ENCODE results near the gene LGALS14.
"Not testable (repeated sequence)": the region's sequence is repeated elsewhere in the genome, so short reads cannot be mapped to it uniquely, and the experiment has no call there.

LGALS14 gene

DNA sequence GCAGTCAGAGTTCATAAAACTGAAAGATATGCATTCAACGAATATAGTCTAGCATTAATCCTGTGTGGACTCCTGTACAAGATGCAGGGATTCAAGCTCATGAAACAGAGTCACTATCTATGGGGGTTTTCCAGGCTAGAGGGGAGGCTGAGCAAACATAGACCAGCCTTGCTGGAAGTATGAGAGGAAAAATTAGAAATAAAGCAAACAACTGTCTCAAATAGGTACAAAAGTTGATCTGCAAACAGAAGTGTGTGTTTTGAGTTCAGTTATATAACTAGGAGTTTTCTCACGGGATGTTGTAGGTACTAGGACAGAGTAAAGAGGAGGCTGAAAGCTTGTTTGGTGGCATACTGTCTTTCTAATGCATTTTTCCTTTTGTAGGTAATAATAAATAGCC lies 8.5 kb upstream of the LGALS14 start:
- no peak for DNase-seq (ENCODE audit: low read depth in 2 of 2, low spot score in 1 of 2)

DNA sequence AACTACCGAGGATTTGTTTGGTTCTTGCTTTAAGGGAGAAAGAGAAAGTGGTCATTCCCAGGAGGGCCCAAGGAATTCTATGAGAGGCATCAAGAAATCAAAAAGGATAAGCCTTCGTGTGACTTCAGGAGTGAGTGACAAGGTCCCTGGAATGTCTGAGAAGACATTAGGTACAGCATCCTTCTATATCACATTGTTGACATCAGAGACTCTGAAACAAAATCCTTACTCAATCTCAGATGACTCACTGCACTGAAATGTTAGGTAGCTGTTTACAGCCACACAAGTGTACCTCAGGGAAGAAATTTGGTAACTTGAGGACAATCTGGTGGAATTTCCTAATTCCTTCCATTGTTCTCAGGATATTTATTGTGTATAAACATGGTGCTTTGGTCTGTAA lies 7.9 kb upstream of the LGALS14 start:
- DNase-seq (ENCODE audit: low read depth in 2 of 2, low spot score in 1 of 2) = no peak

DNA sequence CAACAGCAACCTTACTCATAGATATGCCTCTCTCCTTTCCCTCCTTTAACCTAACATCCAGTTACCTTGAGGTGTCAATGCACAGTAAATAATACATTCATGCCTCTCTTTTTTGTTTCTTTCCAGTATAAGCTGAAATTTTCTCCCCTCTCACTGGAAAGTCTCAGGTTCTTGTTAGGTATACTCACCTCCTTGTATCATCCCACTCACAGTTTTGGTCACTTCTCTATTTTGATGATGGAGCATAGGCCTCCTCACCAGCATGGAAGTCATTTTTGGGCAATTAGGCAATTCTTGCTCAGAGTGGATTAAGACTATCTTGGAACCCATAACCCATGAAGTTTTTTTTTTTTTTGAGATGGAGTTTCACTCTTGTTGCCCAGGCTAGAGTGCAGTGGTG lies 5.7 kb upstream of the LGALS14 start:
- no peak for DNase-seq (ENCODE audit: low read depth in 2 of 2, low spot score in 1 of 2)

DNA sequence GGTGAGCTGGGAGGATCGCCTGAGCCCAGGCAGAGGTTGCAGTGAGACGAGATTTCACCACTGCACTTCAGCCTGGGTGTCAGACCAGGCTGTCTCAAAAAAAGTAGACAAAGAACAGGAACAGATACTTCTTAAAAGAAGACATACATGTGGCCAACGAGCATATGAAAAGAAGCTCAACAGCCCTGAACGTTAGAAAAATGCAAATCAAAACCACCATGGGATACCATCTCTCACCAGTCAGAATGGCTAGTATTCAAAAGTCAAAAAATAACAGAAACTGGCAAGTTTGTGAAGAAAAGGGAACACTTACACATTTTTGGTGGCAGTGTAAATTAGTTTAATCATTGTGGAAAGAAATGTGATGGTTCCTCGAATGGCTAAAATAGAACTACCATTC lies 3.0 kb upstream of the LGALS14 start:
- no peak for DNase-seq (ENCODE audit: low read depth in 2 of 2, low spot score in 1 of 2)

DNA sequence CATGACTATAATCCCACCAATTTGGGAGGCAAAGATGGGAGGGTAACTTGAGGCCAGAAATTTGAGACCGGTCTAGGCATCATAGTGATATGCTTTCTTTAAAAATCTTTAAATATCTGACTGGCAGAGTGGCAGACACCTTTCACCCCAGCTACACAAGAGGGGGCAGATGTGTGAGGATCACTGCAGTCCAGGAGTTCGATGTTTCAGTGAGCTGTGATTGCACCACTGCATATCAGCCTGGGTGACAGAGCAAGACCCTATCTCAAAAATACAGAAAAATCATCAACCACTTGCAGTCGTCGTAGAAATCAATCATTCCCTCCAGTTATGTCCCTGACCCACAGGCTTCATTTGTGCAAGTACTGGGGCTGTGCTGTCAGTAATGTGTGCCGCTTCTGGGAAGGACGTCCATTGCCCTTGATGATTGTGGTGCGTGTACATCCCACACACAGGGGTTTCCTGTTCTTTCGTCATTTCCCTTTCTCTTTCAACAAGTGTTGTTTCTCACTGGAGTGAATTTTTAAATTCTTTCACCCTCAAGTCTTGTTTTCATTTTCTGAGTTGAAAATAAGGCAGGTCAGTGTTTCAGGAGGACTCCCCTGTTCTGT lies 1.4 kb downstream of the LGALS14 start:
- no peak for DNase-seq (ENCODE audit: low read depth in 2 of 2, low spot score in 1 of 2)

DNA sequence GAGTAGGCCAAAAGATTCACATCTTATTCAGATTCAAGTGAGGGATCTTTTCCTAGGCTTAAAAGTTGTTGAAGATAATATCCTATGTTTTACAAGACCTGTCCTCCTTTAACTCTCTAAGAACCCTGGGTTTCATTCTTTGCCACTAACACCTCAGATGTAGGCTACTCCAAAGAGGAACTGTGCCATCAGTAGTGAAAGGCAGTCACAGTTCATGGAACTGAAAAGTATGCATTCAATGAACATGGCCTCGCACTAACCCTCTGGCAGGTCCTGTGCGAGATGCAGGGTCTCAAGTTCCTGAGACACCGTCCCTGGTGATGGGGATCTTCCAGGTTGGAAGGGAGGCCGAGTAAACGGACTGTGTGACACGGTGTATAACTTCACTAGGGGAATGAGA lies 4.3 kb downstream of the LGALS14 start:
- DNase-seq (ENCODE audit: low read depth in 2 of 2, low spot score in 1 of 2) = no peak

DNA sequence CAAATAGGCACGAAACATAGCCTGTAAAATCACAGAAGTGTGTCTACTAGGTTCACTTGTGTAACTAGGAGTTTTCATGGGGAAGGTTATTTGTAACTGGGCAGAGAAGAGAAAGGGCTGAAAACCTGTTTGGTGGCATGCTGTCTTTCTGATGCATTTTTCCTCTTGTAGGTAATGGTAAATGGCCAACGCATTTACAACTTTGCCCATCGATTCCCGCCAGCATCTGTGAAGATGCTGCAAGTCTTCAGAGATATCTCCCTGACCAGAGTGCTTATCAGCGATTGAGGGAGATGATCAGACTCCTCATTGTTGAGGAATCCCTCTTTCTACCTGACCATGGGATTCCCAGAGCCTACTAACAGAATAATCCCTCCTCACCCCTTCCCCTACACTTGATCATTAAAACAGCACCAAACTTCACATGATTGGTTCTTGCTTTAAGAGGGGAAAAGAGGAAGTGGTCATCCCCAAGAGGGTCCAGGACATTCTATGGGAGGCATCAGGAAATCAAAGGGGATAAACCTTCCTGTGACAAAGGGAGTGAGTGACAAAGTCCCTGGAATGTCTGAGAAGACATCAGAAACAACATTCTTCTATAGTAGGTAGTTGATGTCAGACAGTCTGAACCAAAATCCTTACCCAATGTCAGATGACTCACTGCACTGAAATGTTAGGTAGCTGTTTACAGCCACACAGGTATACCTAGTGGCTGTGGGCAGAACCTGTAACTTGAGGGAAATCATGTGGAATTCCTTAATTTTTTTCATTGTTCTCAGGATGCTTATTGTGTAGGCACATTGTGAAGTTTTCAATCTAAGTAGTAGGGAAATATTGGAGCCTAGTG lies 5.0 kb downstream of the LGALS14 start:
- DNase-seq (ENCODE audit: low read depth in 2 of 2, low spot score in 1 of 2) = no peak

DNA sequence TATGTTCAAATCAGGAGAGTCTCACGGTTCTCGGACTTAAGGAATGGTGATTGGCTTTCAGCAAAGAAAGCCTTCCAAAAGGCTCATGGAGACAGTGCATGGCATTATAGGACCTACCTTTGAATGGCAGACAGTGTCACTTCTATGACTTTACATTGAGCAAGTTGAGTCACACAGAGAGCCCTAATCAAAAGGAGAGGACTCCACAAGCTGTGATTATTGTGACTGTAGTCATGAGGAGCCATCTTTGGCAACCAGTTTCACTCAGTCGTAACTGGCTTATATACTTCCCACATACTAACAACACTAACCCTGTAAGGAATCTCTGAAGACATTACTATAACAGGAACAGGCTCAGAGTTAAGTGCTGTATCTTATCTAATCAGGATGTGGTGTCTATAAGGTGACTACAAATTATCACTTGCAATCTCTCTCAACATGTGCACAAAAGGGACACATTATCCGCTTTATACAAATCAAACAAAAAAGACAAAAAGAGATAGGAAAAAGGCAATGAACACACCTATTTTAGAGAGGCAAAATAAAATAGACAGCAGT lies 6.1 kb downstream of the LGALS14 start:
- DNase-seq (ENCODE audit: low read depth in 2 of 2, low spot score in 1 of 2) = no peak

DNA sequence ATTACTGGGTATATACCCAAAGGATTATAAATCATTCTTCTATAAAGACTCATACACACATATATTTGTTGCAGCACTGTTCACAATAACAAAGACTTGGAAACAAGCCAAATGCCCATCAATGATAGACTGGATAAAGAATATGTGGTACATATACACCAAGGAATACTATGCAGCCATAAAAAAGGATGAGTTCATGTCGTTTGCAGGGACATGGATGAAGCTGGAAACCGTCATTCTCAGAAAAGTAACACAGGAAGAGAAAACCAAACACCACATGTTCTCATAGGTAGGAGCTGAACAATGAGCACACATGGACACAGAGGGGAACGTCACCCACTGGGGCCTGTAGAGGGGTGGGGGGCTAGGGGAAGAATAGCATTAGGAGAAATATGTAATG lies 15.9 kb downstream of the LGALS14 start:
- not testable (repeated sequence) for DNase-seq (ENCODE audit: low read depth in 2 of 2, low spot score in 1 of 2)

DNA sequence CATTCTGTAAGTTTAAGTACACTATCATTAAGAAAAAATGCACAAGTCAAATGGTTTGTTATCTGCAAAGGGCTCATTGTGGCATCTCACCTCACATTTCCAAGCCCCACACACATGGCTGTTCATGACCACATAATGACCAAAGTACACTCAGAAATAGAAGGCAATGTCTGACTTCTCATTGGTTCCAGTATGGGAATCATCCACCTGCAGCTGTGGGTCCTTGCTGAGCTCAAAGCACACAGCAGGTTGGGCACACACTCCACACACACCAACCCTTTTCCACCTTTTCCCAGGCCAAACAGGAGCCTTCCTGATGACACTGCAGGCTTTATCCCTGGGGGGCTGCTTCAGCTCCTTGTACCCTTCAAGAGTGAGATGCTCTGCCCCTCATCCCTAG lies 21.7 kb downstream of the LGALS14 start:
- no peak for DNase-seq (ENCODE audit: low read depth in 2 of 2, low spot score in 1 of 2)

DNA sequence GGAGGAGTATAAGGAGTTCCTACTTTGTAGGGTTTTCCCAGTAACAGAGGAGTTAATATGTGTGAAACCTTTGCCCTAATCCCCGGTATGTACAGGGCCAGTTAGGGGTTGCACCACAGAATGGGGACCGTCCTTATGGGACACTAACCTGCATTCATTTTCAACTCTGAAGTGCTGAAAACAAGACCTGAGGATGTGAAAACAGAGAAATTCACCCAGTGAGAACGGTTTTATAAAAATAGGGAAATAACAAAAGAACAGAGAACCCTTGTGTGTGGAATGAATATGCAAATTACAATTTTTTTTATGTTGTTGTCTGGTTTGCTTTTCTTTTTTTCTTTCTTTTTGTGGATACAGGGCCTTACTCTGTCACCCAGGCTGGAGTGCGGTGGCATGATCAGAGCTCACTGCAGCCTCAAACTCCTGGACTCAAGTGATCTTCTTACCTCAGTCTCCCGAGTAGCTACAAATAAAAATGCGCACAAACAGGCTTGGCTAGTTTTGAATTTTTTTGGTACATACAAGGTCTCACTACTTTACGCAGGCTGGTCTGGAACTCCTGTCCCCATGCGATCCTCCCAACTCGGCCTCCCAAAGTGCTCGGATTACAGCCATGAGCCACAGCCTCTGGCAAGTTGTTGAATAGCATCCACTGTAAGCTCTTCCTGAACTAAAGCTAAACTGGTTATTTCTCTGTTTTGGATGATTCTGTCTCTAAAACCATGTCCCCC lies 23.0 kb downstream of the LGALS14 start:
- DNase-seq (ENCODE audit: low read depth in 2 of 2, low spot score in 1 of 2) = no peak

DNA sequence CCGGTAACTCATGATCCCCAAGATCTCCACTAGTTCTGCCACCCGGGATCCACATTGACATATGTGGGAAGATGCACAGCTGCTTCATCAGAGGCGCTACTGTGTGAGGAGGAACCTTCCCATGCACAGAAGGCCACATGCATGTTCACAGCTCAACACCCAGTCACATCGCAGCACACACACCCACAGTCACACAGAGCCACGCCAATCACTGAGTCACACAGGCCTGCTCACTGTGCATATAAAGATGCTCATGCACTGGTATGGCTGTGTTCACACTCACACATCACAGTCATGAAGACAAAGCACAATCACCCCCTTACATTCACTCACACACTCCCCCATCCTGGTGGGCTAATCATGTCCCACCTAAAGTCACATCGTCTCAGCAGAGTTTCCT lies 23.8 kb downstream of the LGALS14 start:
- DNase-seq (ENCODE audit: low read depth in 2 of 2, low spot score in 1 of 2) = no peak

DNA sequence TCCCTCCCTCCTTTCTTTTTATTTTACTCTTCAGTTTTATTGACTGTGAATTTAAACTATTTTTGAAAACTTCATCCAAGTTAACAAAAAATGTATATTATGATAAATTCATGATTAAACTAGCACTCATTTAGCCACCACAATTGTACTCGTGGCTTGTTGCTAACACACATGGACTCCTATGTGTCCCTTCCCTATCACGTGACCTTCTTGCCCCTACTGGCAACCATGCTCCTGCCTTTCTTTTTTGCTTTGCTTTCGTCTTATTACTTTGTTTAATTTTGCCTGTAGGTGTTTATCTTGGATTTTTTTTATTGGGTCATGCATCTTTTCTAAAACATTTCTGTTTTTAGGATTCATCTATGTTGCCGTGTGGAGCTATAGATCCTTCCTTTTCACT lies 25.3 kb downstream of the LGALS14 start:
- DNase-seq (ENCODE audit: low read depth in 2 of 2, low spot score in 1 of 2) = no peak

DNA sequence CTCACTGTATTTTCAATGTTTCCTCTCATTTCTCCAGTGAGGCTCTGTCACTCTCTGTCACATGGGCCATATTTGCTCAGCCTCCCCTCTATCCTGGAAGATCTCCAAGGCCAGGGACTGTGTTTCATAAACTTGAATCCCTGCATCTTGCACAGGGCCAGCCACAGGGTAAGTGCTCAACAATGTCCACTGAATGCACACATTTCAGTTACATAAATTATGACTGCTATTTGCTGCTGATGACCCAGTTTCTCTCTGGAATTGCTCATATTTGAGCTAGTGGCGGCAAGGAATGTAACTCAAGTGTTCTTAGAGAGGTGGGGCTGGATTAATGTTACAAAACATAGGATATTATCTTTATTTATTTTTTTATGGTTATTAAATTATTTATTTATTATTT lies 27.4 kb downstream of the LGALS14 start:
- no peak for DNase-seq (ENCODE audit: low read depth in 2 of 2, low spot score in 1 of 2)

DNA sequence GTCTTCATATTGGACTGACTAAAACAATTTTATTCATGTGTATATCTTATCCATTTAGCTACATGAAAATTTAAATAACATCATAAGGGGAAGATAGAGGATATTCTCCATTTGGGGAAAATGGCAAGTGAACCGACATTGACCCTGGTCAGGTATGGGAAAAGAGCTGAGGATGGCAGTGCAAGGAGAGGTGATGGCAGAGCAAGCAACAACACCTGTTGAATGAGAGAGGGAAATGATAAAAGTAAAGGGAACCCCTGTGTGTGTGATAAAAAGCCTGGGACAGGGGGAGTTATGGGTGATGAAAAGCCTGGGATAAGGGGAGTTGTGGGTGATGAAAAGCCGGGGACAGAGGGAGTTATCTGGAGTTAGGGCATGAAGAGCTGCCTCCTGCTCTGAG lies 29.6 kb downstream of the LGALS14 start:
- no peak for DNase-seq (ENCODE audit: low read depth in 2 of 2, low spot score in 1 of 2)

DNA sequence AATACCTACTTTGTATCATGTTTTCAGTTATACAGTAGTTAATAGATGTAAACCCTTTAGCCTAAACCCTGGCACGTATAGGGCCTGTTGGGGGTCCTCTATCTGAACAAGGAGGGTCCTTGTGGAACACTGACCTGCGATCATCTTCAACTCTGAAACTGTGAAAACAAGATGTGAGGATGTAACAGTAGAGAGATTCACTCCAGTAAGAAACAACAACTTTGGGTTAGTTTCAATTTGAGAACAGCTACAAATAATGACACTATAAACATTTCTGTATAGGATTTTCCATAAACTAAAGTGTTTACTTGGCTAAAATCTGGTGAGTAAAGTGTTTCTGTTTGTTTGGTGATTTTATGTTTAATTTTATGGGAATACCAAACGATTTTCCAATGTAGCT lies 31.4 kb downstream of the LGALS14 start:
- no peak for DNase-seq (ENCODE audit: low read depth in 2 of 2, low spot score in 1 of 2)

DNA sequence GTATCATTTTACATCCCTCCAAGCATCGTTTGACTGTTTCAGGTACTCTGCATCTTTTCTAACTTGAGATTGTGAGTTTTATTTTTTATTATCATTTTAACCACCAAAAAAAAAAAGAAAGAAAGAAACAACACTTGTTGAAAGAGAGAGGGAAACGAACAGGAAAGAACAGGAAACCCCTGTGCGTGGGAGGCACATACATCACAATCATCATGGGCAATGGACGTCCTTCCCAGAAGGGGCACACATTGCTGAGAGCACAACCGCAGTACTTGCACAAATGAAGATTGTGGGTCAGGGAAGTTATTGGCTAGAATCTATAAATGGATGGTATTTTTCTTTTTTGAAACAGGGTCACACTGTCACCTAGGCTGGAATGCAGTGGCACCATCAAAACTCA lies 31.8 kb downstream of the LGALS14 start:
- no peak for DNase-seq (ENCODE audit: low read depth in 2 of 2, low spot score in 1 of 2)

DNA sequence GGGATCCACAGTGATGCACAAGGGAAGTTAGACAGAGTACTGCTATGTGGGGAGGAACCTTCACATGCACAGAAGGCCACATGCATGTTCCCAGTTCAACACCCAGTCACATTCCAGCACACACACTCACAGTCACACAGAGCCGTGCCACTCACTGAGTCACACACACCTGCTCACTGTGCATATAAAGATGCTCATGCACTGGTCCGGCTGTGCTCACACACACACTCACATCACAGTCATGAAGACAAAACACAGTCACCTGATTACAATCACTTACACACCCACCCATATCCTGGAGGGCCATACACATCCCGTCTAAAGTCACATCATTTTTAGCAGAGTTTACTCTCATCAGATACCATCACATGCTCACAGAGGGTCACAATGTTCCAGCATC lies 33.1 kb downstream of the LGALS14 start:
- no peak for DNase-seq (ENCODE audit: low read depth in 2 of 2, low spot score in 1 of 2)

DNA sequence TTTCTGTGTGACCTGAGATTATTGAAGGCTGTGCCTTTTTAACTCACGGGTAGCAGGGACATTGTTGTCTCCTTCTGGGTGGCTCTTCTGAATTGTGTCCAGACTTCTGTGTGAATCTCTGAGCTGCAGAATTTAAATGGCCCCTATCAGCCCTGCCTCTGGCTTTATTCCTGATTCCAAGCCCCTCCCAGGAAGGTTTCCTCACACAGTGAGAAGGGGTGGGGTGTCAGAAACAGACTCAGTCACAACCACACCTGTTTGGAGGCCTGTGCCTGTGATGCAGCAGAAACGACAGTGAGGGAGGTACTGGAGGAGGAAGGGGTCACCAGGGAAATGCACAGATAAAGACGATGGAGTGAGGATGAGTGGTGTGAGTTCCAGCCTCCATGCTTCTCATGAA lies 33.6 kb downstream of the LGALS14 start, which contains the start of gene CLC:
Gene CLC, minus strand, starts transcription at position 139 of the 400 bp plus-strand sequence. Its CDS starts 77 bp downstream, at position 62.
- no peak for DNase-seq (ENCODE audit: low read depth in 2 of 2, low spot score in 1 of 2)

DNA sequence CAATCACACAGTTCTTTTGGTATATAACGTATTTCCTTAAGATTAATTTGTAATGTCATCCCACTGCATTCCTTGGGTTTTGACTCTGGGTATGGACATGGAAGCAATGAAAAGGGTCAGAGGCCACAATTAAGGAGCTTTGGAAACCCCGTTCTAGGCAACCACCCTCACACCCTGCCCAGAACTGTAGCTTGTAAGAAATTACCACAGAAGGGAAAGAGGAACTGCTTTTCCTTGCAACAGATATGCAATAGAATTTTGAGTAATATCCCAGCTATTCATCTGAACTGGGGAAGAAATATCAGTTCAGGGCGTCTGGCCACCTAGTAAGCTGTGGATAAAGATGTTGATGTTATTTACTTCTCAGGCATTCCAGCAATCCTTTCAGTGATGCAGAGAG lies 34.5 kb downstream of the LGALS14 start:
- no peak for DNase-seq (ENCODE audit: low read depth in 2 of 2, low spot score in 1 of 2)

DNA sequence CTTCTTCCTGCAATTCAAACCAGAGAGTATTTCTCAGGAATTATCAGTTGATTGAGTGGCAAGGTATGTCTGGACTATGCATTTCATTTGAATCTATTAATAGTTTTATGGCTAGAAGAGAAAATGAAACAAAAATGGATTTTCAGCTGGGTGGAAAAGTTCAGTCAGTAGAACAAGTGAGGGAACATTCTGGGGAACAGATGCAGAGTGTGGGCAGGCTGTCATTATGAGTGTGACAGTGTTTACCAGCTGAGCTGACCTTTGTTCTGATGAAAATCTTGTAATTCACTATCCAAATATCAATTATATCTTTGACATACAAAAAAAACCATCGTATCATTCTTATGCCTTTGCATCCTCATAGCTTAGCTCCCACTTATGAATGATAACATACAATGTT lies 36.1 kb downstream of the LGALS14 start:
- no peak for DNase-seq (ENCODE audit: low read depth in 2 of 2, low spot score in 1 of 2)

DNA sequence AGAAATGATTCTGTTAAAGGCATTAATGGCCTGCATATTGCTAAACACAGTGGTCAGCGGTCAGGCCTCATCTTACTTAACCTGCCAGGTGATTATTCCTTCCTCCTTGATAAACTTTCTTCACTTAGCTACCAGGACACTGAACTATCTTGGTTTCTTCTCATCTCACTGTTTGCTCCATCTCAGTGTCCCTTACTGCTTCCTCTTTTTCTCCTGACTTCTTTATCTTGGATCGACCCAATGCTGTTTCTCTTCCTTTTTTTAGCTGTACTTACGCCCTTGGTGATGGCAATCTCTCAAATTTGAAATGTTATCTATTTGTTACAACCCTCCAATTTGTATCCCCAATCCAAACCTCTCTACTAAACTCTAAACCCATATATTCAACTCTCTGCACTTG lies 41.4 kb downstream of the LGALS14 start:
- no peak for DNase-seq (ENCODE audit: low read depth in 2 of 2, low spot score in 1 of 2)
